Measurements from ENCODE around the gene S100A12.

Gene S100A12

DNA sequence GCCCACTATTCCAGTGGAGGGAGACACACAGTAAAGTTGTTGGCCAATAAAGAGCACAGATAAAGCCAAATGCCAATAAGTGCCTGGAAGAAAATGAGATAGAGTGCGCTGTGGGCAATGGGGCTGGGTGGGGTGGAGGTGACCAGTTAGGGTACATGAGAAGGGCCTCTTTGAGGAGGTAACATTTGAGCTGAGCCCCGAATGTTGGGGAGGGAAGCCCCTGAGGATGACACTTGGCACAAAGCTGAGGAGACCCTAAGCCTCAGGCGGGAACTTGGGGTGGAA, 16.8 kb downstream of the S100A12 start:
- no peaks in the 10 kb centered on the region; the same call in 1 of the 2 replicates for H4K20me1 ChIP-seq (ENCODE audit: control insufficient read depth, insufficient read depth, low read depth, low read length)
- no peaks in the 10 kb centered on the region for H3K9me2 ChIP-seq (replicated peaks; ENCODE audit: control insufficient read depth, low read length)
- H3K4me1 ChIP-seq (ENCODE audit: control insufficient read depth, low read length), result no peaks in the 10 kb centered on the region
- no peaks in the 10 kb centered on the region for H3F3A ChIP-seq (ENCODE audit: control insufficient read depth, insufficient read depth)
- H3K4me2 ChIP-seq (ENCODE audit: low read length), result no peak overlapping the region
- H3K27me3 ChIP-seq (ENCODE audit: control insufficient read depth, low read length), result no peaks in the 10 kb centered on the region
- TF ChIP-seq, protein P1, sequence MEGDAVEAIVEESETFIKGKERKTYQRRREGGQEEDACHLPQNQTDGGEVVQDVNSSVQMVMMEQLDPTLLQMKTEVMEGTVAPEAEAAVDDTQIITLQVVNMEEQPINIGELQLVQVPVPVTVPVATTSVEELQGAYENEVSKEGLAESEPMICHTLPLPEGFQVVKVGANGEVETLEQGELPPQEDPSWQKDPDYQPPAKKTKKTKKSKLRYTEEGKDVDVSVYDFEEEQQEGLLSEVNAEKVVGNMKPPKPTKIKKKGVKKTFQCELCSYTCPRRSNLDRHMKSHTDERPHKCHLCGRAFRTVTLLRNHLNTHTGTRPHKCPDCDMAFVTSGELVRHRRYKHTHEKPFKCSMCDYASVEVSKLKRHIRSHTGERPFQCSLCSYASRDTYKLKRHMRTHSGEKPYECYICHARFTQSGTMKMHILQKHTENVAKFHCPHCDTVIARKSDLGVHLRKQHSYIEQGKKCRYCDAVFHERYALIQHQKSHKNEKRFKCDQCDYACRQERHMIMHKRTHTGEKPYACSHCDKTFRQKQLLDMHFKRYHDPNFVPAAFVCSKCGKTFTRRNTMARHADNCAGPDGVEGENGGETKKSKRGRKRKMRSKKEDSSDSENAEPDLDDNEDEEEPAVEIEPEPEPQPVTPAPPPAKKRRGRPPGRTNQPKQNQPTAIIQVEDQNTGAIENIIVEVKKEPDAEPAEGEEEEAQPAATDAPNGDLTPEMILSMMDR (IDR thresholded peaks at IDR 0.05; ENCODE audit: low read depth, low read length, poor library complexity, severe bottlenecking), result no peak
- TF ChIP-seq EZH2phosphoT487 (IDR thresholded peaks at IDR 0.05; ENCODE audit: borderline replicate concordance, low read length), result no peak
- H3K79me2 ChIP-seq (ENCODE audit: control insufficient read depth, low read length), result no peaks in the 10 kb centered on the region
- no peak overlapping the region for H3K27ac ChIP-seq (ENCODE audit: low read depth, low read length)
- H3K4me3 ChIP-seq (ENCODE audit: low read length), result no peak overlapping the region
- H3K9me3 ChIP-seq (ENCODE audit: control insufficient read depth, insufficient read depth, low read length), result no peaks in the 10 kb centered on the region
- no peaks in the 10 kb centered on the region for H3K36me3 ChIP-seq (ENCODE audit: control insufficient read depth, low read length)

DNA sequence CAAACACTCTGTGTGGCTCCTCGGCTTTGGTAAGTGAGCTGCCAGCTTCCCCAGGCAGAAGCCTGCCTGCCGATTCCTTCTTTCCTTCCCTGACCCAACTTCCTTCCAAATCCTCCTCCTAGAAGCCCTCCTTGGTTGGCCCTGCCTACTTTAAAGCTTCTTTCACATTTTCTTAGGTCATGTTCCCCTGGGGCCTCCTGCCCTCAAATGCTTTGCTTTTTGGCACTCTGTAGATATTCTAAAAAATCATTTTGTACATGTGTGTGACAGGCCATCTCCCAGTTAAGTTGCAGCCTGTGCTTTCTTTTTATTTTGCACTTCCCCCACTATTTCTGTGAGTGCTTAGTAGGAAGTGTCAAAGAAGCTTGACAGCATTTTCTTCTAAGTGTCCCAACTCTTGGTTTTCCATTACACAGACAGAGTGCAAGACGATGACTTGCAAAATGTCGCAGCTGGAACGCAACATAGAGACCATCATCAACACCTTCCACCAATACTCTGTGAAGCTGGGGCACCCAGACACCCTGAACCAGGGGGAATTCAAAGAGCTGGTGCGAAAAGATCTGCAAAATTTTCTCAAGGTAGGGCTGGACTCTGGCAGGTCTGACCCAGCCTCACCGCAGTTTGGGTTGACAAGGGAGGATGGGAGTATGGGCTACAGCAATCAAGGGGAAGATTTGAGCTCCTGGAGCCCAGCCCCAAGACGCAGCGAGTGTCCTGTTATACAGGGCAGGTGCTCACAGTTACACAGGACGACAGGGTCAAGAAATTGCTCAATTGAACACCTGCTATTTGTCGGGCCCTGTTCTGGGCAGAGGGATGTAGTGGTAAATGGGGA, 17.3 kb downstream of the S100A12 start, which contains the start of gene S100A9:
Gene S100A9 (plus strand): TSS at position 2 of the 838 bp plus-strand sequence. CDS start 430 bp downstream, at position 432.
- Histone ChIP-seq H3K4me2 (ENCODE audit: low read length) (no peak within 1 kb of the TSS), H3K9me3 (ENCODE audit: control insufficient read depth, insufficient read depth, low read length) (no peaks in the 10 kb centered on the region), H3K27me3 (ENCODE audit: control insufficient read depth, low read length) (no peaks in the 10 kb centered on the region), H3F3A (ENCODE audit: control insufficient read depth, insufficient read depth) (no peaks in the 10 kb centered on the region), H3K79me2 (ENCODE audit: control insufficient read depth, low read length) (no peaks in the 10 kb centered on the region), H3K36me3 (ENCODE audit: control insufficient read depth, low read length) (no peaks in the 10 kb centered on the region), H3K4me1 (ENCODE audit: control insufficient read depth, low read length) (no peaks in the 10 kb centered on the region), H3K27ac (ENCODE audit: low read depth, low read length) (no peak within 1 kb of the TSS), H4K20me1 (ENCODE audit: control insufficient read depth, insufficient read depth, low read depth, low read length) (no peaks in the 10 kb centered on the region; the same call in 1 of the 2 replicates), H3K9me2 (replicated peaks; ENCODE audit: control insufficient read depth, low read length) (no peaks in the 10 kb centered on the region), H3K4me3 (ENCODE audit: low read length) (no peak within 1 kb of the TSS)
- TF ChIP-seq EZH2phosphoT487 (IDR thresholded peaks at IDR 0.05; ENCODE audit: borderline replicate concordance, low read length), result no peak
- TF ChIP-seq, protein P1 (IDR thresholded peaks at IDR 0.05; ENCODE audit: low read depth, low read length, poor library complexity, severe bottlenecking), result no peak

DNA sequence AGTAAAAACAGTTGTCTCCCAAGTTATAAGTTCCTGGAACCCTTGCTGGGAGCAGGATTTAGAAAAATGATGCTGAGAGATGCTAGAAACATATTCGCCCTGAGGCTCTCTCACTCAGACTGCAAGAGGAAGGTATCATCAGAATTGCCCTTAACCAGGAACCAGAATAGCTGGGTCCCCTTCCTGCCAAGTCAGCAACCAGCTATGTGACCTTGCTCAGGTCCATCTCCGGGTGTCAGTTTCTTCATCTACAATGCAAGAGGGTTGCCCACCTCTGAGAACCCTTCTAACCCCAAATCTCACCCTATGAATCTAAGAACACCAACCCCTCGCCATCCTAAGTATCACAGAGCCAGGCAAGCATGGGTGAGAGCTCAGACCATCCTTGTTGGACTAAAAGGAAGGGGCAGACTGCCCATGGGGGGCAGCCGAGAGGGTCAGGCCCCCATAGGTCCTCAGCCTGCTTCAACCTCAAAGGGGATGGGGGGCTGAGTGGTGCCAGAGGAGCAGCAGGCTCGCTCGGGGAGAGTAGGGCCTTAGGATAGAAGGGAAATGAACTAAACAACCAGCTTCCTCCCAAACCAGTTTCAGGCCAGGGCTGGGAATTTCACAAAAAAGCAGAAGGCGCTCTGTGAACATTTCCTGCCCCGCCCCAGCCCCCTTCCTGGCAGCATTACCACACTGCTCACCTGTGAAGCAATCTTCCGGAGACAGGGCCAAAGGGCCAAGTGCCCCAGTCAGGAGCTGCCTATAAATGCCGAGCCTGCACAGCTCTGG, 18.2 kb downstream of the S100A12 start:
- Histone ChIP-seq H3K4me1 (ENCODE audit: control insufficient read depth, low read length) (no peaks in the 10 kb centered on the region), H3K27ac (ENCODE audit: low read depth, low read length) (no peak overlapping the region), H3K4me3 (ENCODE audit: low read length) (no peak overlapping the region), H3K4me2 (ENCODE audit: low read length) (no peak overlapping the region), H3K79me2 (ENCODE audit: control insufficient read depth, low read length) (no peaks in the 10 kb centered on the region), H4K20me1 (ENCODE audit: control insufficient read depth, insufficient read depth, low read depth, low read length) (no peaks in the 10 kb centered on the region; the same call in 1 of the 2 replicates), H3K9me3 (ENCODE audit: control insufficient read depth, insufficient read depth, low read length) (no peaks in the 10 kb centered on the region), H3K9me2 (replicated peaks; ENCODE audit: control insufficient read depth, low read length) (no peaks in the 10 kb centered on the region), H3F3A (ENCODE audit: control insufficient read depth, insufficient read depth) (no peaks in the 10 kb centered on the region), H3K27me3 (ENCODE audit: control insufficient read depth, low read length) (no peaks in the 10 kb centered on the region), H3K36me3 (ENCODE audit: control insufficient read depth, low read length) (no peaks in the 10 kb centered on the region)
- no peak for TF ChIP-seq EZH2phosphoT487 (IDR thresholded peaks at IDR 0.05; ENCODE audit: borderline replicate concordance, low read length)
- TF ChIP-seq, protein P1 (IDR thresholded peaks at IDR 0.05; ENCODE audit: low read depth, low read length, poor library complexity, severe bottlenecking), result no peak
